UCSD-AML1 (cell line): ENCODE measurements around the gene LAMC2.
"Not testable (repeated sequence)": the region's sequence is repeated elsewhere in the genome, so short reads cannot be mapped to it uniquely, and the experiment has no call there.

ENCODE experiments used
- DNase-seq: peaks from one replicate; lab custom pipeline; 2025; ENCODE audit not compliant: unreplicated experiment; lab: John Stamatoyannopoulos, UW

Gene LAMC2

DNA sequence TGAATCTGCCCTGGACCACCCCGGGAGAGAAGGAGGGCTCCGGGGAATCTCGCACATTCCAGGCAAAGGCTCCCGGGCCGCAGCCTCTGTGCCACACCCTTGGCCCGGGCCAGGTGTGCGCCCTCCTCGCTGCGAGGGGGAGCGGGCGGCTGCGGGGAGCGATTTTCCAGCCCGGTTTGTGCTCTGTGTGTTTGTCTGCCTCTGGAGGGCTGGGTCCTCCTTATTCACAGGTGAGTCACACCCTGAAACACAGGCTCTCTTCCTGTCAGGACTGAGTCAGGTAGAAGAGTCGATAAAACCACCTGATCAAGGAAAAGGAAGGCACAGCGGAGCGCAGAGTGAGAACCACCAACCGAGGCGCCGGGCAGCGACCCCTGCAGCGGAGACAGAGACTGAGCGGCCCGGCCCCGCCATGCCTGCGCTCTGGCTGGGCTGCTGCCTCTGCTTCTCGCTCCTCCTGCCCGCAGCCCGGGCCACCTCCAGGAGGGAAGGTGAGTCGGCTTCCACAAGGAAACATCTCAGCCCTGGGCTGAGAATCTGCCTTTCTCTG, at the start of gene LAMC2:
Gene LAMC2, plus strand, starts transcription at position 324 of the 550 bp plus-strand sequence. Its CDS starts 89 bp downstream, at position 413.
- no peak for DNase-seq

DNA sequence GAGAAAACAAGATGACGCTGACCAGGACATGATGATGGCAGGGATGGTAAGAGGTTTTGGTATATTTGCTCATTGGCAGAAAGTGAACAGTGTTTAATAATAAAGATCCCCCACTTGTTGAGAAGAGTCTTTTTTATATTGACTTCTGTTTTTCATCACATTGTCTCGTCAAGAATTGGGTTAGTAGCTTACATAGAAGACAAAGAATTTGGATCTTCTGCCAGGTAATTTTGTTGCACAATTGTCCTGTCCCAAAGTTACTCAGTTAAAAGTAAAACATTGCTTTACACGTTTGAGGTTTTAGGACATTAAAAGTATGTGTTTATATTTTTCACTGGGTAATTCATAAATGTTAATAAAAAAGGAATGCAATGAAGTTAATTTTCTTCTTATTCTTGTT, 48.3 kb upstream of the LAMC2 start:
- no peak for DNase-seq

DNA sequence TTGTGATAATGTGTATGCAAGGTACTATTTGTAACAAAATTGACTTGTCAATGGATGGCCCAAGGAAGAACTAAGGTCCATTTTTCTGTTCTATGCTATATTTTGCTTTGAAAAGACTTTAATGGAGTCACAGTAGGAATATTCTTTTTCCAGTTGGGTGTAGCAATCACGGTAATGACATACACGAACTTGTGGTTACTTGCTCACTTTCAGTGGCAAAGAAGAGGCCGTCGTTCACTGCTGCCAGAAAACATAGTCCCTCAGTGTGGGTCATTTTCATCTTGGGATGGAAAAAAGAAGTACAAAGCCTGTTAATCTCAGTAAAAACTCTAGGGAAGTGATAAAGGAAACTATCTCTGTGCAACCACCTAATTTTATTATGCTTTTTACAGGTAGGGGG, 47.8 kb upstream of the LAMC2 start:
- no peak for DNase-seq

DNA sequence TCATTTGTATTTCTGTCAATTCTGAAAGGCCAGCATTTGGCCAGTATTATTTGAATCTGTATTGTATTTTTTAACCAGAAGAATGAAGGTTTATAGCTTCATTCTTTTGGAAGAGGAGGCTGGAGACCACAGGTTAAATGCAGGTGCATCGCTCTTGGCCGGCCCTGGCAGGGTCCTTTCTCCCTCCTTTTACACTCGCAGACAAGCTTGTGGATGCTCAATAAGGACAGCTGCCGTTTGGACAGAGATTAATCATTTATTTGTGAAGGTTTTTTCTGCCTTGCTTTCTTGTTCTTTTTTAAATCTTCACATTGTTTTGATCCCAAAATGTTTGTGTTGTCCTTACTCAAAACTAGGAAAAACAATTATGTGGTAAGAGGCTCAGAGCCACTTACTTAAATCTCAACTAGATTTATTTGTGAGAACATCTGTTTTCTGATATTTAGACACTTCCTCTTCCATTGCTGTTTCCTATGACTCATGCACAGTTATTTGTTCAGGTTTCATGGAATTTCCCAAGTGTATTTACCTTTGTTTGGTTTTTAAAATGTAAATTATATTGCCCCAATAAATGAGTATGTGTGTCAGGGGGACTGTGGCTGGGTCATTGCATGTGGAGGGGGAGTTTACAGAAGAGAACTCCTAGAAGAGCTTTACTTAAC, 46.7 kb upstream of the LAMC2 start:
- no peak for DNase-seq

DNA sequence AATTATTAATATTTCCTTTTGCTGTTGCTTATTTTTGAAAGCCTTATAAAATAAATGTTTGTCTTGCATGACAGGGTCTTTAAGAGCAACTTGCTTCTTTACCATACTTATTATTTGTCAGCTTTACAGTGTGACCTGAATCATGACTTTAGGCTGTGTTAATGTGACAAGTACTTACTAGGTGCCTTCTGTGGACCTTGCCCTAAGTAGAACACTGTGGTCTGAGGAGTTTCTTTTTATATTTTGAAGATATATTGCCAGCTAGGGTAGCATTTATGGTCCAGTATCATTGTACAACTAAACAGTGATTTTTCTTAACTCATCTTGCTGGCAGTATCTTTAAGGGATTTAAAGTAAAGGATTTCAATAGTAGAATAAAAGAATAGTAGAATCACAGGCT, 45.4 kb upstream of the LAMC2 start:
- DNase-seq, result no peak

DNA sequence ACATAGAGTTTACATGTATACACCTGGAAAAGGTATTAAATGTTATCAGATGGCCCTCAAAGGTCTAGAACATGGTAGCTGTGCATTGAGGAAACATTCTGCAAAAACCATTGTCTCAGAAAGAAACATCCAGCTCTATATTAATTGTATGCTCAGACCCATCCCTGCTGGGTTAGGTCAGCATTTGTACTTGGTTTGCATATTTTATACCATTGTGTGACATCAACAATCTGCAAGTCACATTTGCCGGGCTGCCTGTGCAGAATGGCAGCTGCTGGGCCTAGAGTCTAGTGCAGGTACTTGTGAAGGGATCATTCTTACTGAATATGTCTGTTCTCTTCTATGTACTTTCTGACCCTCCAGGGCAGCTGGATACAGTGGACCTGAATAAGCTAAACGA, 43.9 kb upstream of the LAMC2 start:
- no peak for DNase-seq

- DNase-seq, result no peak
Observed at GRCh38 chr1:183143576-183144315, 42.3 kb upstream of the LAMC2 start.

GRCh38 chr1:183144752-183145151, 41.3 kb upstream of the LAMC2 start:
- no peak for DNase-seq

DNA sequence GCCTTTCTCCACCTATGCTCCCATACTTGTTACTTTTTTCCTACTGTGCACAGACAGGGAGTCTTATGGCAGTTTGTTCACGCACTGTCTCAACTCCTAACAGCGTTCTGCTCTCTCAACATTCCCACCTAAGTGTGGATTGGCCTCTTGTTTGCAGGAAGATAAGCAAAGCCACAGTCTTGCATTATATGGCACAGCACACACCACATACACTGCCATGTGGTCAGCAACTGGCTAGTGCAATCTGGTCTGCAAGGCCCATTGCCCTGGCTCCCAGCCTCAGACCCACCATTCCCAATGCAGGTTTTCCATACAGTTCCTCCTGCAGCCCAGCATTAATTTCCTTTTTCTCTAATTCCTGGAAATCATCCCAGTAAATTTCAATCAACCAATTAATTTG, 38.3 kb upstream of the LAMC2 start:
- DNase-seq, result no peak

DNA sequence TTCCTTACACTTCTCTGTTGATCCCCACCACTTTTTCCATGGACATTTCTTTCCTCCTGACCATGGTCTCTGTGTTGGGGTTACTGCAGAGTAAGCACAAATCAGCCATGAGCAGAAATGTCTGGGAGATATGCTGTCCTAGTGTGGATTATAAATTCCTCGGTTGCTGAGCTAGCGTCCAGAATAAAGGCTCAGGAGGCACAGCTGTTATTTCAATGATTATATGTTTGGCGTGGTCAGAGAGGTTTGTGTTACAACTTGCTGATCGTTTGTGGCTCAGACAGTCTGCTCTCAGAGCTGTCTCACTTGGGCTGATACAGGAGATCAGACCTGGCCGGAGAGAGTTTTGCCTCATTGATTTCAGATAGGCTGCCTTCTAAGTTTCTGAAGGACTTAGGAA, 37.5 kb upstream of the LAMC2 start:
- DNase-seq, result no peak

DNA sequence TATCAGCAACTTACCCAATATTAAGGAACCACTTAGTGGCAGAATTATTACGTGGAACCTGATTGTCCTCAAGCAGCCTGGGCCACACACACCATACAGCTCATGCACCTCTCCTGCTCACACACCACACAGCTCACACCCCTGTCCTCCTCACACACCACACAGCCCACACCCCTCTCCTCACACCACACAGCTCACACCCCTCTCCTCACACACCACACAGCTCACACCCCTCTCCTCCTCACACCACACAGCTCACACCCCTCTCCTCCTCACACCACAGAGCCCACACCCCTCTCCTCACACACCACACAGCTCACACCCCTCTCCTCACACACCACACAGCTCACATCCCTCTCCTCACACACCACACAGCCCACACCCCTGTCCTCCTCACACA, 36.8 kb upstream of the LAMC2 start:
- DNase-seq, result no peak

DNA sequence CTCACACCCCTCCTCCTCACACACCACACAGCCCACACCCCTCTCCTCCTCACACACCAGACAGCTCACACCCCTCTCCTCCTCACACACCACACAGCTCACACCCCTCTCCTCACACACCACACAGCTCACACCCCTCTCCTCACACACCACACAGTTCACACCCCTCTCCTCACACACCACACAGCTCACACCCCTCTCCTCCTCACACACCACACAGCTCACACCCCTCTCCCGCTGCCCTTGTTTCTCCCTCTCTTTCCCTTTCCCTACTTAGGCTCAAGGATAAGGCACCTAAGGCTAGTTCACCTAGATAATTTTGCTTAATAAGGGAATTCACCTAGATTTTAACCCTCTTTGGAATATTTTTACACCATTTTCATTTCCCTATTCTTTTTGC, 36.0 kb upstream of the LAMC2 start:
- not testable (repeated sequence) for DNase-seq

DNA sequence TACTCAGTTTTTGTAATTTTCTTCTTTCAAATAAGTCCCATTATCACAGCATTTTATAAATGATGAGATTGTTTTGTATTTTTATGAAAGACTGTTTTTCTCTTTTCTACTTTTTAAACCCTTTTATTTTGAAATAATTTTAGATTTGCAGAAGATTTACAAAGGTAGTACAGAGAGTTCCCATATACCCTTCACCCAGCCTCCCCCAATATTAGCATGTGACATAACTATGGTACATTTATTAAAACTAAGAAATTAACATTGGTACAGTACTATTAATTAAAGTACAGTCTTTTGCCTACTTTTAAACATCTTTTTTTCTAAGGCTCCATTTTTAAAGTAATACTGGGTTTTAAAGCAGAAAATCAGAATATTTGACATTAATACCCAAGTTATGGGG, 35.6 kb upstream of the LAMC2 start:
- DNase-seq, result no peak

GRCh38 chr1:183152180-183152579, 33.9 kb upstream of the LAMC2 start:
- no peak for DNase-seq

DNA sequence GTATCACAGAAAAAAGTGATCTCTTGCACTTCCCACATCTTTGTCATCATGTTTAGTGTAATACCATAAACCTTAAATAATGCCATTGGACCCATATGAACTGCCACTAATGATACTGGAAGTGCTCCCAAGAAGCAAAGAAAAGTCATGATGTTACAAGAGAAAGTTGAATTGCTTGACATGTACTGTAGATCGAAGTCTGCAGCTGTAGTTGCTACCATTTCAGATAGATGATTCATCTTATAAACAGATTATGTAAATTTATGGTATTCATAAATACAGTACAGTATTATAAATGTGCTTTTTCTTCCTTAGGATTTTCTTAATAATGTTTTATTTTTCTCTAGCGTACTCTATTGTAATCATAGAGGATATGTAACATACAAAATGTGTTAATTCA, 30.1 kb upstream of the LAMC2 start:
- DNase-seq, result no peak

GRCh38 chr1:183159960-183160359, 26.1 kb upstream of the LAMC2 start:
- DNase-seq, result no peak

- DNase-seq, result no peak
Observed at GRCh38 chr1:183161391-183161790, 24.7 kb upstream of the LAMC2 start.

DNA sequence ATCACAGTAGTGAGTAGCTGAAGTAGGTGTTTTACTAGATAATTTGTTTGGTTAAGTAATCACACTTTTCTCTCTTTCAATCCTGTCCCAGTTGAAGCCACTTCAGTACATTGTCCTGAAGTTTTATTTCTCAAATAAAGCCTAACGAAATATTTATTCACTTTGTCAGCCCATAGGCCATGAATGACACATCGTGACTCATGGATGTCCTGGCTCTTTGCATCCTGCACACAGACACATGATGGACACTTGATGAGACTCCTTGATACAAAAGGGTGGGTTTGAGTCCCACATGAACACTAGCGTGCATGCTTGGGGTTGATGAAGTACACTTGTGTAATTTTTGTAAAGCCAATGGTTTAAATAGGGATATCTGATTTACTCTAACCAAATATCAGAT, 22.7 kb upstream of the LAMC2 start:
- DNase-seq, result no peak

GRCh38 chr1:183164340-183164739, 21.7 kb upstream of the LAMC2 start:
- DNase-seq, result no peak

DNA sequence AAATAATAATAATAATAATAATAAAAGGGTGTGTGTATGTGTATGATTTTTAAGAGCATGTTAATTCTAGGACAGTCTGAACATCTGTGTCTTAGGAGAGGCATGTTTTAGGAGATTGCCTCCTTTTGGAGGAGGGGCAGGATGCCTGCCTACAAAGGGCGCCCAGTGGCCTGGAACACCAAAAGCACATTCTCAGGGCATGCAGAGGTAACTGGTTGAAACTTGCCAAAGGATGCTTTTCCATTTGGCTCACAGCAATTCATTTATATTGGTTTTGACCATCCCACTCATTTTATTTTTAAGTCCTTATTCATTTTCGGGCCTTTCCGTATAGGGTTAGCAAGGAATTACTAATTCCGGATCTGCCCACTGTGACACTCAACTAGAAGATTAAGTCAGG, 21.1 kb upstream of the LAMC2 start:
- DNase-seq, result no peak

GRCh38 chr1:183165456-183165855, 20.6 kb upstream of the LAMC2 start:
- DNase-seq, result no peak

GRCh38 chr1:183166454-183166853, 19.6 kb upstream of the LAMC2 start:
- no peak for DNase-seq

- DNase-seq, result no peak
Observed at GRCh38 chr1:183167676-183168075, 18.4 kb upstream of the LAMC2 start.
